K562 (cell line): ENCODE data around the gene ARHGAP42. TPM values are rescaled to one million over a fixed set of nuclear protein-coding genes. Genes with fewer than 3 reads are reported as not detected.

Experiments used
- ATAC-seq: fragments of 200-7000 bp; cut with Tn5 transposase; 3 replicates; pipeline ENCODE4 v1.9.1; 2020; ENCODE audit warnings: moderate library complexity
- BruUV-seq: library from RNA; stranded (reverse); fragments of 400-500 nt; replicated peaks from 2 replicates; lab custom pipeline; 2021; lab: Mats Ljungman, UMichigan
- CTCF ChIA-PET: fragments of 300-600 bp; formaldehyde crosslinking; extraction: SDS; loops from one replicate; lab custom pipeline; 2021; ENCODE audit warnings: low intra/inter-chr PET ratio; lab: Yijun Ruan, JAX
- POLR2A ChIA-PET: fragments of 300-600, 350-650 bp; sonication (Branson Sonifier 250); formaldehyde crosslinking; extraction: SDS; loops from one replicate; lab custom pipeline; 2021; ENCODE audit warnings: antibody characterized with exemption, inconsistent platforms; lab: Yijun Ruan, JAX
- DNase-seq, 4 experiments: peaks; one replicate each; pipeline versions ENCODE4 v3.0.0 to v3.0.0-alpha.2; 2011 to 2018; ENCODE audit warnings: low spot score in 3 of 4, mixed read lengths in 3 of 4; ENCODE audit errors: extremely low read depth in 1 of 4
- FAIRE-seq: peaks from 2 replicates; lab custom pipeline; 2011; peaks lifted over from hg19 to GRCh38; lab: Jason Lieb, UNC
- H2AFZ ChIP-seq: 2 replicates; pipeline ENCODE4 v1.6.0; 2011; ENCODE audit warnings: low read depth, low read length, control low read depth, inconsistent platforms
- H3K27ac ChIP-seq: fragments of 200-600 bp; 3 replicates; pipeline ENCODE4 v1.8.0; 2011; ENCODE audit warnings: low read depth, mild to moderate bottlenecking, control low read depth, inconsistent platforms, low read length, moderate library complexity, mixed read lengths; ENCODE audit errors: extremely low read depth
- H3K27me3 ChIP-seq, 2 experiments: fragments of 300-600 bp in 1 of 2; 2 replicates in 1 of 2; 3 replicates in 1 of 2; pipeline versions ENCODE4 v1.6.0 to v1.8.0; 2011; ENCODE audit warnings: inconsistent platforms in 2 of 2, low read length in 2 of 2, mild to moderate bottlenecking in 1 of 2, mixed read lengths in 1 of 2, moderate library complexity in 1 of 2; ENCODE audit not compliant: control insufficient read depth in 2 of 2, insufficient read depth in 2 of 2
- H3K36me3 ChIP-seq: fragments of 300-600 bp; 3 replicates; pipeline ENCODE4 v1.8.0; 2011; ENCODE audit warnings: mild to moderate bottlenecking, low read length, inconsistent platforms; ENCODE audit not compliant: control insufficient read depth, insufficient read depth
- H3K4me1 ChIP-seq, 2 experiments: fragments of 200-600 bp in 1 of 2; replicated peaks in 1 of 2; 2 replicates in 1 of 2; 3 replicates in 1 of 2; pipeline versions ENCODE4 v1.5.1 to v1.8.0; 2011; ENCODE audit warnings: inconsistent platforms in 2 of 2, low read length in 2 of 2, mild to moderate bottlenecking in 1 of 2, mixed read lengths in 1 of 2, moderate library complexity in 1 of 2; ENCODE audit not compliant: control insufficient read depth in 2 of 2, insufficient read depth in 2 of 2
- H3K4me2 ChIP-seq: 2 replicates; pipeline ENCODE4 v1.6.1; 2011; ENCODE audit warnings: low read length, control low read depth, inconsistent platforms, mixed read lengths; ENCODE audit not compliant: insufficient read depth
- H3K4me3 ChIP-seq: fragments of 200-600 bp; sonication (generic), shearing (Covaris generic); 2 replicates; pipeline ENCODE4 v1.5.1; 2016; ENCODE audit warnings: control low read depth, inconsistent platforms
- H3K79me2 ChIP-seq: fragments of 200-600 bp; 3 replicates; pipeline ENCODE4 v1.8.0; 2011; ENCODE audit warnings: low read length, inconsistent platforms; ENCODE audit not compliant: control insufficient read depth, insufficient read depth
- H3K9ac ChIP-seq, 2 experiments: 2 replicates each; pipeline versions ENCODE4 v1.6.0 to v1.6.1; 2011; ENCODE audit warnings: low read depth in 2 of 2, low read length in 2 of 2, control low read depth in 1 of 2, inconsistent platforms in 1 of 2, mild to moderate bottlenecking in 1 of 2, mixed read lengths in 1 of 2; ENCODE audit not compliant: insufficient read depth in 1 of 2
- H3K9me1 ChIP-seq: one replicate; pipeline ENCODE4 v1.6.0; 2011; ENCODE audit warnings: inconsistent platforms, mild to moderate bottlenecking, low read length, moderate library complexity; ENCODE audit not compliant: control insufficient read depth, insufficient read depth
- H3K9me3 ChIP-seq: replicated peaks from 2 replicates; pipeline ENCODE4 v1.5.1; 2011; ENCODE audit warnings: low read depth, low read length, inconsistent platforms; ENCODE audit not compliant: control insufficient read depth, insufficient read depth
- H4K20me1 ChIP-seq: replicated peaks from 2 replicates; pipeline ENCODE4 v1.6.1; 2011; ENCODE audit warnings: low read length, inconsistent platforms, mixed read lengths; ENCODE audit not compliant: control insufficient read depth, insufficient read depth
- ARHGAP35 ChIP-seq: fragments of 450-650 bp; IDR thresholded peaks from 2 replicates; pipeline ENCODE4 v1.6.1; 2018; ENCODE audit not compliant: partially characterized antibody
- BCLAF1 ChIP-seq, 2 experiments: fragments of 450-650 bp in 1 of 2; IDR thresholded peaks; 2 replicates each; pipeline ENCODE4 v1.6.1; 2011 to 2017; ENCODE audit warnings: low read depth in 2 of 2, antibody characterized with exemption in 1 of 2, borderline replicate concordance in 1 of 2, low read length in 1 of 2, mild to moderate bottlenecking in 1 of 2, mixed read lengths in 1 of 2; ENCODE audit not compliant: control insufficient read depth in 1 of 2
- CREB3L1 ChIP-seq: fragments of 450-650 bp; IDR thresholded peaks from 2 replicates; pipeline ENCODE4 v1.6.1; 2014; ENCODE audit warnings: low read depth, mild to moderate bottlenecking, moderate library complexity, borderline replicate concordance
- DDX20 ChIP-seq: fragments of 450-650 bp; IDR thresholded peaks from 2 replicates; pipeline ENCODE4 v1.6.1; 2016; ENCODE audit warnings: missing genetic modification characterization, low read depth, mild to moderate bottlenecking, missing compliant biosample characterization, moderate library complexity
- DPF2 ChIP-seq: fragments of 450-650 bp; IDR thresholded peaks from 2 replicates; pipeline ENCODE4 v1.6.1; 2016
- ETV5 ChIP-seq: sonication (generic); formaldehyde crosslinking; IDR thresholded peaks from 2 replicates; pipeline ENCODE4 v1.4.0; 2020; ENCODE audit warnings: low read depth, mild to moderate bottlenecking, missing genetic modification reagents
- KDM1A ChIP-seq, 2 experiments: fragments of 450-650 bp; IDR thresholded peaks; 2 replicates each; pipeline ENCODE4 v1.6.1; 2016; ENCODE audit warnings: mild to moderate bottlenecking in 2 of 2
- NCOA1 ChIP-seq: fragments of 450-650 bp; IDR thresholded peaks from 2 replicates; pipeline ENCODE4 v1.6.1; 2016; ENCODE audit warnings: low read depth
- NFYB ChIP-seq: IDR thresholded peaks from 2 replicates; pipeline ENCODE4 v1.6.1; 2011; ENCODE audit warnings: mild to moderate bottlenecking, moderate library complexity; ENCODE audit not compliant: insufficient read length; ENCODE audit errors: extremely low read depth
- PURB ChIP-seq: sonication (generic); formaldehyde crosslinking; IDR thresholded peaks from 2 replicates; pipeline ENCODE4 v1.9.0; 2021; ENCODE audit warnings: low read depth, mild to moderate bottlenecking, missing genetic modification reagents
- RB1 ChIP-seq: fragments of 450-650 bp; IDR thresholded peaks from 2 replicates; pipeline ENCODE4 v1.6.1; 2017; ENCODE audit warnings: low read depth, mild to moderate bottlenecking
- SRSF7 ChIP-seq: fragments of 200-400 bp; formaldehyde crosslinking; optimal IDR thresholded peaks from 2 replicates; pipeline ENCODE3; 2017; ENCODE audit warnings: mild to moderate bottlenecking, low read depth, low read length
- TOE1 ChIP-seq, 2 experiments: fragments of 450-650 bp in 1 of 2; sonication (generic) in 1 of 2; formaldehyde crosslinking in 1 of 2; IDR thresholded peaks; 2 replicates each; pipeline versions ENCODE4 v1.7.1 to v1.8.0; 2016 to 2022; ENCODE audit warnings: borderline replicate concordance in 2 of 2, mild to moderate bottlenecking in 2 of 2, antibody characterized with exemption in 1 of 2, inconsistent platforms in 1 of 2, low read depth in 1 of 2, missing genetic modification reagents in 1 of 2, moderate library complexity in 1 of 2
- ZBTB7A ChIP-seq: IDR thresholded peaks from 2 replicates; pipeline ENCODE4 v1.6.1; 2011; ENCODE audit warnings: low read depth, mild to moderate bottlenecking, low read length, moderate library complexity, borderline replicate concordance; ENCODE audit not compliant: control insufficient read depth
- ZNF175 ChIP-seq: fragments of 200-800 bp; sonication (Bioruptor generic); IDR thresholded peaks from 2 replicates; pipeline ENCODE4 v1.6.1; 2016; ENCODE audit warnings: low read depth, mild to moderate bottlenecking, missing genetic modification characterization, missing compliant biosample characterization
- ZNF551 ChIP-seq: fragments of 250-450 bp; sonication (Bioruptor Pico); IDR thresholded peaks from 2 replicates; pipeline ENCODE4 v1.5.0; 2021; ENCODE audit warnings: mild to moderate bottlenecking, moderate library complexity
- ZNF584 ChIP-seq: fragments of 200-800 bp; sonication (Bioruptor generic); IDR thresholded peaks from 2 replicates; pipeline ENCODE4 v1.6.1; 2016; ENCODE audit warnings: low read depth, mild to moderate bottlenecking, missing genetic modification characterization, missing compliant biosample characterization
- WGBS: fragments of 100-300 bp; shearing (Covaris generic); methylation state at CpG from one replicate; pipeline ENCODE4 v1.1.6; 2016; ENCODE audit warnings: low coverage, mixed read lengths; ENCODE audit not compliant: insufficient coverage; ENCODE audit errors: missing lambda C conversion rate; 5-methylcytosine and 5-hydroxymethylcytosine counted together
- in situ Hi-C: fragments of 300-500 bp; cut with MboI; formaldehyde crosslinking; loops from 4 replicates; pipeline ENCODE4 v1.15.0; 2018; ENCODE audit warnings: inconsistent platforms, mixed read lengths
- intact Hi-C: fragments of 100-400 bp; cut with micrococcal nuclease; formaldehyde crosslinking; loops from 2 replicates; pipeline ENCODE4 v1.14.2; 2022
- polyA plus RNA-seq, 8 experiments: library from polyadenylated mRNA; depleted of rRNA in 4 of 8; stranded (reverse) in 5 of 8; unstranded in 3 of 8; fragments of >200 nt; fragmentation: Nextera tagmentation in 2 of 8; fragmentation: Illumina TruSeq in 1 of 8; extraction: Ambion mirVana in 2 of 8; extraction: Trizol in 1 of 8; gene quantifications; 2 replicates each; pipeline versions ENCODE4 v1.2.1 to v1.2.3, GENCODE V29; 2011 to 2014; ENCODE audit warnings: inconsistent platforms in 1 of 8, missing spikeins in 1 of 8
- total RNA-seq, 7 experiments: library from RNA; depleted of rRNA in 6 of 7; stranded (reverse); fragments of >200 nt in 6 of 7; fragmentation: Illumina TruSeq in 2 of 7; extraction: Trizol in 2 of 7; gene quantifications; 2 replicates each; pipeline versions ENCODE4 v1.2.1 to v1.2.3, GENCODE V29; 2011 to 2021; ENCODE audit warnings: low replicate concordance in 1 of 7

ARHGAP42 gene
- total and polyA plus RNA-seq, 9 of the 15 experiments (the other 6 are each of a cell fraction or from before 2014, with no cell fraction given), result 0.95 to 6.1 (median 2.4) TPM

GRCh38 chr11:100892886-100893285, 205.8 kb downstream of the ARHGAP42 start (continued):
- TF ChIP-seq TOE1 (IDR thresholded peaks at IDR 0.05; ENCODE audit: borderline replicate concordance) (no peak), TOE1 (CRISPR knock-in tag; IDR thresholded peaks at IDR 0.05; ENCODE audit: borderline replicate concordance, low read depth) (no peak)

GRCh38 chr11:100895449-100895848, 208.4 kb downstream of the ARHGAP42 start:
- Histone ChIP-seq H3K79me2 (no peaks in the 10 kb centered on the region), H3K27ac (no peak overlapping the region), H4K20me1 (no peaks in the 10 kb centered on the region), H3K4me2 (no peak overlapping the region), H3K9me1 (no peaks in the 10 kb centered on the region), H3K9ac (no peak overlapping the region), H3K27me3 (no peaks in the 10 kb centered on the region), H3K9me3 (no peaks in the 10 kb centered on the region), H3K36me3 (no peaks in the 10 kb centered on the region), H3K4me1 (no peaks in the 10 kb centered on the region), H2AFZ (no peak overlapping the region), H3K4me3 (no peak overlapping the region)
- WGBS, result 22% methylated on average over 1 of the region's 1 CpG
- intact Hi-C loops, result no loop called here
- BruUV-seq, result no TSS peak
- ChIA-PET CTCF (no interaction called here), POLR2A (no interaction called here)
- in situ Hi-C loops, result no loop called here
- TF ChIP-seq RB1 (no peak), DDX20 (tag) (no peak), KDM1A (IDR thresholded peaks at IDR 0.05) (no peak), PURB (CRISPR knock-in tag) (no peak), ZBTB7A (no peak), BCLAF1 (IDR thresholded peaks at IDR 0.05; ENCODE audit: borderline replicate concordance in 1 of 2, control insufficient read depth in 1 of 2, low read depth in 2 of 2, low read length in 1 of 2) (no peak), SRSF7 (no peak), CREB3L1 (no peak), ZNF551 (no peak), DPF2 (no peak), NFYB (no peak), ZNF584 (no peak), ETV5 (CRISPR knock-in tag) (no peak), ARHGAP35 (no peak), ZNF175 (CRISPR knock-in tag) (no peak), NCOA1 (no peak)
- ATAC-seq (no peak), FAIRE-seq (no peak), DNase-seq (no peak)
